IPS DF 19.7 (cell line): Measurements from ENCODE around the gene PAIP2.
A peak's percentile ranks its signal among the peaks of the same experiment; 100 is the strongest.
"Not testable (repeated sequence)": the region's sequence is repeated elsewhere in the genome, so short reads cannot be mapped to it uniquely, and the experiment has no call there.

ENCODE experiments used
- DNase-seq: peaks from one replicate; pipeline ENCODE4 v3.0.0-alpha.2; 2013; ENCODE audit warnings: low read depth, low spot score

The PAIP2 gene

GRCh38 chr5:139391570-139392323 lies 50.1 kb downstream of the PAIP2 start:
- DNase-seq: no peak

- no peak for DNase-seq
Measured at GRCh38 chr5:139392324-139392677, 50.6 kb downstream of the PAIP2 start.

- no peak for DNase-seq
Measured at GRCh38 chr5:139392678-139393496, 51.2 kb downstream of the PAIP2 start.

GRCh38 chr5:139393497-139394122 lies 52.0 kb downstream of the PAIP2 start:
- no peak for DNase-seq

GRCh38 chr5:139394123-139394653 lies 52.5 kb downstream of the PAIP2 start:
- no peak for DNase-seq

- DNase-seq: no peak
Measured at GRCh38 chr5:139394654-139395566, 53.3 kb downstream of the PAIP2 start, which contains the start of gene PROB1. TSS of gene PROB1 (minus strand) at chr5:139395104. CDS start at chr5:139395081, 23 bp downstream.

GRCh38 chr5:139395844-139396640 lies 54.4 kb downstream of the PAIP2 start:
- no peak for DNase-seq

GRCh38 chr5:139396691-139397090 lies 55.0 kb downstream of the PAIP2 start:
- DNase-seq: no peak

GRCh38 chr5:139397921-139398320 lies 56.3 kb downstream of the PAIP2 start:
- no peak for DNase-seq

- no peak for DNase-seq
Measured at GRCh38 chr5:139399501-139400121, 58.0 kb downstream of the PAIP2 start.

GRCh38 chr5:139401546-139401945 lies 59.9 kb downstream of the PAIP2 start:
- DNase-seq: no peak

- DNase-seq: no peak
Measured at GRCh38 chr5:139402561-139403158, 61.0 kb downstream of the PAIP2 start.

- DNase-seq: no peak
Measured at GRCh38 chr5:139403418-139403786, 61.7 kb downstream of the PAIP2 start.

- peak; percentile 88 for DNase-seq
Measured at GRCh38 chr5:139403787-139404483, 62.3 kb downstream of the PAIP2 start, which contains the start of gene SPATA24. TSS of gene SPATA24 (minus strand) at chr5:139404089. CDS start at chr5:139404060, 29 bp downstream.

GRCh38 chr5:139404484-139404840 lies 62.8 kb downstream of the PAIP2 start:
- DNase-seq: no peak

GRCh38 chr5:139406963-139407362 lies 65.3 kb downstream of the PAIP2 start:
- no peak for DNase-seq

- DNase-seq: no peak
Measured at GRCh38 chr5:139407517-139407916, 65.9 kb downstream of the PAIP2 start.

GRCh38 chr5:139408191-139408590 lies 66.5 kb downstream of the PAIP2 start:
- no peak for DNase-seq

- DNase-seq: not testable (repeated sequence)
Measured at GRCh38 chr5:139409116-139409515, 67.5 kb downstream of the PAIP2 start.
